Umbilical cord (tissue), 2 donors: ENCODE data around the gene CAMTA1. TPM values are rescaled to one million over a fixed set of nuclear protein-coding genes. Genes with fewer than 3 reads are reported as not detected.
"Not testable (repeated sequence)": the region's sequence is repeated elsewhere in the genome, so short reads cannot be mapped to it uniquely, and the experiment has no call there.

Experiments used
- DNase-seq: peaks from one replicate; pipeline ENCODE4 v3.0.0-alpha.2; 2015; ENCODE audit warnings: low spot score
- total RNA-seq: library from RNA; depleted of rRNA; stranded (reverse); fragments of >200 nt; gene quantifications from one replicate; pipeline ENCODE4 v1.2.3, GENCODE V29; 2014; ENCODE audit warnings: low replicate concordance; ENCODE audit not compliant: insufficient read depth

The CAMTA1 gene, protein sequence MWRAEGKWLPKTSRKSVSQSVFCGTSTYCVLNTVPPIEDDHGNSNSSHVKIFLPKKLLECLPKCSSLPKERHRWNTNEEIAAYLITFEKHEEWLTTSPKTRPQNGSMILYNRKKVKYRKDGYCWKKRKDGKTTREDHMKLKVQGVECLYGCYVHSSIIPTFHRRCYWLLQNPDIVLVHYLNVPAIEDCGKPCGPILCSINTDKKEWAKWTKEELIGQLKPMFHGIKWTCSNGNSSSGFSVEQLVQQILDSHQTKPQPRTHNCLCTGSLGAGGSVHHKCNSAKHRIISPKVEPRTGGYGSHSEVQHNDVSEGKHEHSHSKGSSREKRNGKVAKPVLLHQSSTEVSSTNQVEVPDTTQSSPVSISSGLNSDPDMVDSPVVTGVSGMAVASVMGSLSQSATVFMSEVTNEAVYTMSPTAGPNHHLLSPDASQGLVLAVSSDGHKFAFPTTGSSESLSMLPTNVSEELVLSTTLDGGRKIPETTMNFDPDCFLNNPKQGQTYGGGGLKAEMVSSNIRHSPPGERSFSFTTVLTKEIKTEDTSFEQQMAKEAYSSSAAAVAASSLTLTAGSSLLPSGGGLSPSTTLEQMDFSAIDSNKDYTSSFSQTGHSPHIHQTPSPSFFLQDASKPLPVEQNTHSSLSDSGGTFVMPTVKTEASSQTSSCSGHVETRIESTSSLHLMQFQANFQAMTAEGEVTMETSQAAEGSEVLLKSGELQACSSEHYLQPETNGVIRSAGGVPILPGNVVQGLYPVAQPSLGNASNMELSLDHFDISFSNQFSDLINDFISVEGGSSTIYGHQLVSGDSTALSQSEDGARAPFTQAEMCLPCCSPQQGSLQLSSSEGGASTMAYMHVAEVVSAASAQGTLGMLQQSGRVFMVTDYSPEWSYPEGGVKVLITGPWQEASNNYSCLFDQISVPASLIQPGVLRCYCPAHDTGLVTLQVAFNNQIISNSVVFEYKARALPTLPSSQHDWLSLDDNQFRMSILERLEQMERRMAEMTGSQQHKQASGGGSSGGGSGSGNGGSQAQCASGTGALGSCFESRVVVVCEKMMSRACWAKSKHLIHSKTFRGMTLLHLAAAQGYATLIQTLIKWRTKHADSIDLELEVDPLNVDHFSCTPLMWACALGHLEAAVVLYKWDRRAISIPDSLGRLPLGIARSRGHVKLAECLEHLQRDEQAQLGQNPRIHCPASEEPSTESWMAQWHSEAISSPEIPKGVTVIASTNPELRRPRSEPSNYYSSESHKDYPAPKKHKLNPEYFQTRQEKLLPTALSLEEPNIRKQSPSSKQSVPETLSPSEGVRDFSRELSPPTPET (N-terminal part only)
- 29.6 TPM for total RNA-seq

DNA sequence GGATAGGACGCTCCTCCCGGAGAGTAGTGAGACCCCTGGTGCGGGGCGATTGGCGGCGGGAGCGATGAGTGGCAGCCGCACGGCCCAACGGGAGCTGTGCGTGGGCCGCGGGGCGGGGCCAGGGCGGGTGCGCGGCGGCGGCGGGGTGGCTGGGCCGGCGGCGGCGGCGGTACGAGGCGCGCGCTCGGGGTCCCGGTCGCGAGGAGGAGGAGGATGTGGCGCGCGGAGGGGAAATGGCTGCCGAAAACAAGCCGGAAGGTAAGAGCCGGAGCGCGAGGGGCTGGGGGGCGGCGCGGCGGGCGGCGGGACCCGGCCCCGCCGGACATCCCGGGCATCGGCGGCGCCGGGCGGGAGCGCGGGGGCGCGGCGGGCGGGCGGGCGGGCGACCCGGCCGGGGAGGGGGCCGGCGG, at the start of gene CAMTA1:
TSS of gene CAMTA1 (plus strand) at position 137 of the 410 bp plus-strand sequence. CDS start at position 214, 77 bp downstream.
- no peak for DNase-seq

DNA sequence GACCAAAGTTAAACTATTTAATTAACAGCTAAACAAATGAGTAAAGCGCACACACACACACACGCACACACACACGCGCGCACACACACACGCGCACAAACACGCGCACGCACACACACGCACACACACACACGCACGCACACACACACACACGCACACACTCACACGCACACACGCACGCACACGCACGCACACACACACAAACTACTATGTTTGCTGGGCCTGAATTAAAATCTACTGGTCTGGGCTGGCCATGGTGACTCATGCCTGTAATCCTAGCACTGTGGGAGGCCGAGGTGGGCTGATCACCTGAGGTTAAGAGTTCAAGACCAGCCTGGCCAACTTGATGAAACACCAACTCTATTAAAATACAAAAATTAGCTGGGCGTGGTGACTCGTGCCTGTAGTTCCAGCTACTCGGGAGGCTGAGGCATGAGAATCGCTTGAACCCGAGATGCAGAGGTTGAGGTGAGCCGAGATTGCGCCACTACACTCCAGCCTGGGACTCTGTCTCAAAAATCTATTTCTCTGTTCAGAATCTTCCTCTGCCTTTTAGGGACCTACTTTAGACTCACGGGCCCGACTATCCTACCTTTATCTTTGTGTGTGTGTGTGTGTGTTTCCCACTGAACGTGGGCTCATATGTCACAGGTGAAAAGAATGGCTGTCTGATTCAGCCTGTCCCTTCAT, 46.1 kb upstream of the CAMTA1 start:
- no peak for DNase-seq

DNA sequence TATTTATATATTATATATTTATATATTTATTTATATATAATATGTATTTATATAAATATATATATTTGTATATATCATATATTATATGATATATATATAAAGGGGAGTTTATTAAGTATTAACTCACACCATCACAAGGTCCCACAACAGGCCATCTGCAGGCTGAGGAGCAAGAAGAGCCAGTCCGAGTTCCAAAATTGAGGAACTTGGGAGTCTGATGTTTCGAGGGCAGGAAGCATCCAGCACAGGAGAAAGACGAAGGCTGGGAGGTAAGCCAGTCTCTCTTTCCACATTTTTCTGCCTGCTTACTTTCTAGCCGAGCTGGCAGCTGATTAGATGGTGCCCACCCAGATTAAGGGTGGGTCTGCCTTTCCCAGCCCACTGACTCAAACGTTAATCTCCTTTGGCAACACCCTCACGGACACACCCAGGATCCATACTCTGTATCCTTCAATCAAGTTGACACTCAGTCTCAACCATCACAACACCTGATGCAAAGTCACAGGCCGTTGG, 42.5 kb upstream of the CAMTA1 start:
- DNase-seq, result not testable (repeated sequence)

DNA sequence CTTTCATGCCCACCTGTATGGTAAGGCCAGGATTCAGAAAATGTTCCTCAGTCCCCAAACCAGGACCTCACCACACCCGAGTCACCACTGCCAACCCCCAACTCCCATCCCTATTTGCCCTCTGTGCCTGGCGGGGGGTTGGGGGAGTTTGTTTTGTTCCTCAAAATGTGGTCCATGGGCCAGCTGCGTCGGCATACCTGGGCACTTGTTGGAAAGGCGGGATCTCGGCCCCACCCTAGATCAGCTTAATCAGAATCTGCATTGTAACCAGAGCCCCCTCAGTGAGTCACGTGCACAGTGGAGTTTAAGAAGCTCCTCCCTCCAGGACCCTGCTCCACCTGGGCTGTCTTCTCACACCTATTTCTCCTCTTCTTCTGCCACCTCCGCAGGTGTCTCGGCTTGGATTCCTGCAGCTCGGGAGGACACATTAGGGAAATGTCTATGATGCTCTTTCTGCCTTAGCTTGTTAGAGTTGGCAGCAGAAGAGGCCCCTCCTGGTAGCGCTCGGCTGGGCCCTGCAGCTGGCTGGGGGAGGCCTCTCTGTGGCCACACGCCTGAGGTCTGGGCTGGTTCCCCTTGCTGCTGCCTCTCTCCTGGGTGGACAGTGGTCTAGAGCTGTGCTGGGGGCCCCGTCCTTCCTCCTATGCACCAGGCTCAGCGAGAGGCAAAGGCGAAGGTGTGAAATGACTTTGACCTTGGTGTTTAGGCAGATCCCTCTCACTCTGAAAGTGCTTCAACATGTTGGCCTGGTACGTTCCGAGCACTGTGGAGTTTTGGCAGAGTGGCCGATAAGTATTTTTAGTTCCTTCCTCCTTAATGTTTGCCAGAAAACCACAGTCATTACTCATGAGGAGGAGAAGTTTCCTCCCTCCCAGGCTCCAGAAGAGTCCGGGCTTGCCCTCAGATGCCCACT, 41.8 kb upstream of the CAMTA1 start:
- DNase-seq, result peak; percentile 70

DNA sequence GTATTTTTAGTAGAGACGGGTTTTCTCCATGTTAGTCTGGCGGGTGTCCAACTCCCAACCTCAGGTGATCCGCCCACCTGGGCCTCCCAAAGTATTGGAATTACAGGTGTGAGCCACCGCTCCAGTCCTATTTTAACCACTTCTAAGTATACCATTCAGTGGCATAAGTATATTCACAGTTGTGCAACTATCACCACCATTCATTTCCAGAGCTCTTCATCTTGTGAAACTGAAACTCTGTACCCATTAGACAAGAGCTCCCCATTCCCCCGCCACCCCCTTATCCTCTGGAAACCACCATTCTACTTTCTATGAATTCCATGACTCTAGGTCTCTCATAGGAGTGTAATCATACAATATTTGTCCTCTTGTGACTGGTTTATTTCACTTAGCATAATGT, 40.2 kb upstream of the CAMTA1 start:
- DNase-seq, result no peak

DNA sequence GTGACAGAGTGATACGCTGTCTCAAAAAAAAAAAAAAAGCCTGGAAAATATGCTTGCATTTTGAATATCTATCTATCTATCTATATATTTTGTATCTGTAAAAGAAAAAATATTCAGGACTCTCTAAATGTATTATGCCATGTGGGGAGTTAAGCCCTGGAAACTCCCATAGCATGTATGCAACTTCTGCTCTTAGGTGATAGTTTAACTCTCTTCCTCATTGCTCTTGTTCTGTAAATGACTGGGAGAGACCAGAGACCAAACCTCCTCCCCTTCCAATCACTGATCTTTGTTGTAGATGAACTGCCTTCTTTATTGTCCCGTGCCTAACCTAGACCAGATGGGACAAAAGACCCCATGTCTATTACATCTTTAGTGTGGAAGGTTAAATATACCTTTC, 37.6 kb upstream of the CAMTA1 start:
- no peak for DNase-seq

DNA sequence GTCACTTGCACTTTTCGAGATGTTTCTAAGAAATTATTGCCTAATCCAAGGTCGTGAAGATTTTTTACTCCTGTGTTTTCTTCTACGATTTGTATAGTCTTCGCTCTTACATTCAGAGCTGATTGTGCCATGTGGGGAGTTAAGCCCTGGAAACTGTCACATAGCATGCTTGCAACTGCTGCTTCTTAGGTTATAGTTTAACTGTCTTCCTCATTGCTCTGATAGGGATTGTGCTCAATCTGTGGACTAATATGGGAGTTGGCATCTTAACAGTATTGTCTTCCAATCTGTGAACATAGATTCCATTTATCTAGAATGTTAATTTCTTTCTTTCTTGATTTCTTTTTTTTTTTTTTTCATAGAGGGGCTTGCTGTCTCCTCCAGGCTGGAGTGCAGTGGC, 34.8 kb upstream of the CAMTA1 start:
- DNase-seq, result no peak

DNA sequence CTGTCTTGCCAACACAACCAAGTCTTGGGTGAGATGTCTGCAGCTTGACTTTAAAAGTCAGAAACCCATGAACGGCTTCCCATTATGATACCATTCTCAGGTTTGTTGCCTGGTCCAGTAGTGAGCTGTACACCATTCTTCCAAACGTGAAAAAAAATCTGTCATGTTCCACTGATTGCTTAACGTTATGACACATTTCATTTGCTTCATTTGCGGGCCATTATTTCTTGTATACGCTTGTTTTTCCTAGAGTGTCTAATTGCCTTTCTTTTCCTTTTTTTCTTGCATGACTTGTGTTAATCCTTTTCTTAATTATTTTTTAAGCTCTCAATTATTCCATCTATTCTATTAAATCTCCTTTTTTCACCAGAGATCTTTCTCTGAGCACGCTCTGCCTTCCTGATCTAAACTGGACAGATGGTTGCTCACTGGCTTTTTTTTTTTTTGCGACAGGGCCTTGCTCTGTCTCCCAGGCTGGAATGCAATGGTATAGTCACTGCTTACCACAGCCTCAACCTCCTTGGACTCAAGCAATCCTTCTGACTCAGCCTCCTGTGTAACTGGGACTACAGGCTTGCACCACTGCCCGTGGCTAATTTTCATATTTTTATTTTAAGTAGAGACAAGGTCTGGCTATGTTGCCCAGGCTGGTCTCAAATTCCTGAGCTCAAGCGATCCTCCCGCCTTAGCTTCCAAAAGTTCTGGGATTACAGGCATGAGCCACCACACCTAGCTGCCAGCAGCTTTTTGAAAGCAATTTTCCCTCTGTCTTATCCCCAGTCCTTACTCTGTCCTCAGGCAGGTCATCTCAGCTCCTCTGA, 31.7 kb upstream of the CAMTA1 start:
- DNase-seq, result no peak

DNA sequence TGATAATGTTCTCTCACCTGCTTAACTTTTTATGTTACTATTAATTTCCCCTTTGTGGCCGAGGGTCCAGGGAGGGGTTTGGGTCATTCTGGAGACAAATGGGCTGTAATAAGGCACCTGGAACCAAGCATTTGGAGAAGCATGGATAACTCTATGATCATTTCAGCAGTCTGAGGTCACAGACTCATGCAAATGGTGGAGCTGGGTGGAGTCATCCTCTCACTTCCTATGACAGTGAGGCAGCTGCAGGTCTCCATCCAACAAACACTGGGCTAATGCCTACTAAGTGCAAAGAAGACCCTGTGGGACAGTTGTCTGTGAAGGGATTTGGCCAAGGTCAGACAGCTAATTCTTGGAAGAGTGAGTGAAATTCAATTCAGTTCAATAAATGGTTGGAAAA, 28.8 kb upstream of the CAMTA1 start:
- no peak for DNase-seq

DNA sequence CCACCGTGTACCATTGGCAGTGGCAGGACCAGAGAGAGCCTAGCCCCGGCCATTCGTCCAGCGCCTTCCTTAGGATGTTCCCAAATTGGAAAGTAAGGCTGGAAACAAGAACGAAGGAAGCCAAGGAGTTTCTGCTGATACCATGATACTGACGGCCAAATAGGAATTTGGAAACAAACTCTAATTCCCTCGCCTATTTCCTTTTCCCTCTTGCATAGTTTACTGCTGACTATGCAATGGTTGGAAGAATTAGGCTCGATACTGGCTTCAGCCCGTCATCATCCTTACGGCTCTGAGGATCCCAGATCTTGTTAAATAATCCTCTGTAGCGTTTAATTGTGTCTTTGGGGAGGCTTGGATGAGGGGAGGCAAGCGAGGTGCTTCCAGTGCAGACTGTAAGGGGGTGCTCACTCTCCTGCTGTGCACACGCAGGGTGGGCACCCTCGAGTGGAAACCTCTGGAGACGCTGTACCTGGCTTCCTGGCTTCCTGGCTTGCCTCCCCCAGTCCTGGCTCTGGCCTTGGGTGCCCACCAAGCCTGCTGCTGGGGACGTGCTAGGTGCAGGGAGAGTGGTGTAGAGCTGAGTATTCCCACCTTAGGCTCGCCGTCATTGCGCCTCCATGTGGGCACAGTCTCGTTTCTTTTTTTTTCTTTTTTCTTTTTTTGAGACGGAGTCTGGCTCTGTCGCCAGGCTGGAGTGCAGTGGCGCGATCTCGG, 27.4 kb upstream of the CAMTA1 start:
- DNase-seq, result no peak

DNA sequence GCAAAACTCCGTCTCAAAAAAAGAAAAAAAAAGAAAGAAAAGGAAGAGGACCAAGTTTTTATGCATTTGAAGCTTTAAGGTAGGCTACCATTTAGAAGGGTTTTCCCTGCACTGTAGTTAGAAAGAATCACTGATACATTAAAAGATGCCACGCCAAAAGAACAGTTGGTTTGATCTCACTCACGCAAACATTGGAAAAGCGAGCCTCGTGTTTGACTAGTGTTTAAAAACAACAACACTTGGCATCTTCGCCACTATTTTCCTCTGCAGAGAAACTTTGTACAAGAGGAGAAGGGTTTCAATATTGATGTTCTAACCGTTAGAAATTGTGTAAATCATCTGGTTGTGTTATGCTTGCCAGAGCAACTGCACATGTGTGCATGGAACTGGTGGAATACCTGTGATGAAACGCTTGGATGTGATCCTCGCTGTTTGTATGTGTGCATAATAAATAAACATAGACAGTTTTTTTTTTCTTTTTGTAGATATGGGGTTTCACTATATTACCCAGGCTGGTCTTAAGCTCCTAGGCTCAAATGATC, 24.0 kb upstream of the CAMTA1 start:
- no peak for DNase-seq

DNA sequence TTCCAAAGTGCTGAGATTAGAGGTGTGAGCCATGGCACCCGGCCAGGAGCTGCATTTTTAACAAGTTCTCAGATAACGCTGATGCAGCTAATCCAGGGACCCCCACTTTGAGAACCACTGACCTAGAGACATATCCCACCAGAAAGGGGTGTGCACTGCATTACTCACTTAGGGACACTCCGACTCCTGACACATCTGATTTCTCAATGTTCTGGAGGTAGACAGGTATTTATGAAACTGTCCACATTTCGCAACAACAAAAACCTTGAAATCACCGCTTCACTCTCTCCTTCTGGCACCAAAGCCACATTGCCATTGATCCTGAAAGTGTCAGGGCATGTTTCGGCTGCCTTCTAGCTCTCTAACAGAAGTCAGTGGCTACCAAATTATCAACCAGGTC, 23.2 kb upstream of the CAMTA1 start:
- DNase-seq, result no peak

DNA sequence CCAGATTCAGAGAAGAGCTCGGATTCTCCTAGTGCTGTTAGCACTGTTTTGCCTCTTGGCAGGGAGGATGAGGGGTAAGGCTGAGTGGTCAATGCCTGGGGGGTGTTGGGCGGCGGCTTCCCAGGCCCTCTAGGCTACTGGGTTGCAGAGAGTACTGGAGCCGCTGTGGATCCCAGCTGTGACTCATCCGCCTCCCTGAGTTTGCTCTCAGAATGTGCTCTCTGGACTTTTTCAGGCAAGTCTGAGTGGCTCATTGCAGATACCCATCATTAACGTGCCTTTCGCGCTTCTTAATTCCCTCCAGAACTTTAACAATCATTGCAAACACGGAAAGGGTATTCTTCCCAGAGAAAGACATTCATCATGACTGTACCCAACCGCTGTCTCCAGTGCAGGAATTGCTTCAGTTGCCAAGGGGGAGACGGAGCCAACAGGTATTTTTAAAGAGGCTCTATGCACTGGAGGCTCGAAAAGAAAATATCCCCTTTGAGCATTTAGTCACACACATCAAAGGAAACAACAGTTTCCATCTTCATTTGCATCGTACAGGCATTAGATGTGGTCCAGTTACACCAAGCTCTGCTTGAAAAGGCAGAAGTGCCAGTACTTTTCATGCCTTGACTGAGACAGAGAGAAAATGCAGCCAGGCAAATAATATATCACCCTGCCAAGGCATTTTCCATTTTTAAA, 14.4 kb upstream of the CAMTA1 start:
- peak; percentile 71 for DNase-seq

DNA sequence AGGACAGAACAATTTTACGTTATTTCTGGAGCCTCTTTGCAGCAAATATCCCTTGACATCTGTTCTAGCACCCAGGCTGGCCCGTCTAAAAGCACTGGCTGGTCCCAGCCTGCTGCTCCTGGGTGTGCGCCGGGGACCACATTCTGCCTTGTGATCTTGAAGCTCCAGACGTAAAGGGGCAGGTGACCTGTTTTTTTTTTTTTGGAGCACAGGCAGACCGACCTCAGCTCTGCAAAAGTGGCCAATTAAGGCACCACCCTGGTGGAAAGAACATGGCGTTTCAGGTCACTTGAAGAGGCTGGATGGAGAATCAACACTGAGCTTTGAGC, 13.8 kb upstream of the CAMTA1 start:
- DNase-seq, result no peak

DNA sequence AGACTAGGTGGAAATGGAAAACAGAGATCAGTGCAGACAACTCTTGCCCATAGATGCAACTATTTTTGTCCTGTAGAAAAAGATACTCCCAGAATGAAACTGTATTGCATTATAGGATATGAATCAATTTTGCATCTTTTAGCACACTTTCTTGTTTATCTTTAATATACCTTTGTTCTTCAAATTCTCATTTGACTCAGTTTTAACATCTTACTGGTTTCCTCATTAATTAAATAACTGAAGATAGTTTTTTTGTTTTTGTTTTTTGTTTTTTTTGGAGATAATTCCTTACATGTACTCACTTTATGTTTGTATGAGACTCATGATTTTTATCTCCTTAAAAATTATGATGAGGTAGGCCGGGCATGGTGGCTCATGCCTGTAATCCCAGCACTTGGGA, 10.9 kb upstream of the CAMTA1 start:
- no peak for DNase-seq

DNA sequence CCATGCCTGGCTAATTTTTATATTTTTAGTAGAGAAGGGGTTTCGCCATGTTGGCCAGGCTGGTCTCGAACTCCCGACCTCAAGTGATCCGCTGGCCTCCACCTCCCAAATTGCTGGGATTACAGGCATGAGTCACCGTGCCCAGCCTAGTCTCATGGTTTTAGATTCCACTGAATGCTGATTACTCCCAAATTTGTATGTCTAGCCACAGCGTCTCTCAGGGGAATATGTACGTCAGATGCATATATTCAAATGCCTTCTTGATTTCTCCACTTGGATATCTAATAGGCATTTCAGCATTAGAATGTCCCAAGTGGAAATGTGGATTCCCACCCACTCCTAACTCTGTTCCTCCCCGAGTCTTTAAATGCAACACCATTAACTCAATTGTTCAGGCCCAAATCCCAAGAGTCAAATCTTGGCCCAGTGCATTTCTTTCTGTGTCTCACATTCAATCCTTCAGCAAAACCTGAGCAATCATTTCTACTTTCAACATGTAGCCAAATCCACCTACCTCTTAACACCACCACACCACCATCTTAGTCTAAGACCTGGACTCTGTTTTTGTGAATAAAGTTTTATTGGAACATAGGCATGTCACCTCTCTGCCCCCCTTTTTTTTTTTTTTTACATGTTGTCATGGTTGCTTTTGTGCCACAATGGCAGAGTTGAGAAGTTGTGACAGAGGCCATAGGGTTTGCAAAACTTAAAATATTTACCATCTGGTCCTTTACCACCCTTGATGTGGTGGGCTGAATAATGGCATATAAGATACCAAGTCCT, 9.8 kb upstream of the CAMTA1 start:
- no peak for DNase-seq

DNA sequence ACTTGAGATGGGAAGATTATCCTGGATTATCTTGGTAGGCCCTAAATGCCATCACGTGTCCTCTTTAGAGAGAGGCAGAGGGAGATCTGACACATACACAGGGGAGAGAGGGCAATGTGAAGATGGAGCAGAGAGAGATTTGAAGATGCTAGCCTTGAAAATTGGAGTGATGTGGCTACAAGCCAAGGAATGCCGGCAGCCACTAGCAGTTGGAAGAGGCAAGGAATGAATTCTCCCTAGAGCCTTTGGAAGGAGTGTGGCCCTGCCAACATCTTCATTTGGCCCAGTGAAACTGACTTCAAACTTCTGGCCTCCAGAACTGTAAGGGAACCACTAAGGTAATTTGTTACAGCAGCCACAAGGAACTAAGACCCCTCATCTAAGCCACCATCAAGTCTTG, 8.9 kb upstream of the CAMTA1 start:
- no peak for DNase-seq
